Psoas muscle (tissue), 8 donors: ENCODE measurements around the gene MAP3K7CL. TPM values are rescaled to one million over a fixed set of nuclear protein-coding genes. Genes with fewer than 3 reads are reported as not detected.

Experiments used
- ATAC-seq, 4 donors: fragments of 200-7000 bp; cut with Tn5 transposase; one replicate each; pipeline ENCODE4 v1.9.1; 2020; ENCODE audit warnings: moderate library complexity in 3 of 4, mild to moderate bottlenecking in 2 of 4
- DNase-seq, 2 donors: peaks; one replicate each; pipeline ENCODE4 v3.0.0-alpha.2; 2020
- H3K27ac ChIP-seq: fragments of 200-600 bp; one replicate; pipeline ENCODE4 v1.8.0; 2022
- H3K27me3 ChIP-seq, 3 donors: fragments of 200-600 bp in 1 of 3; one replicate each; pipeline versions ENCODE4 v1.6.1 to v1.8.0; 2013 to 2022; ENCODE audit warnings: low read length in 2 of 3, mild to moderate bottlenecking in 2 of 3, moderate library complexity in 1 of 3; ENCODE audit not compliant: insufficient read depth in 3 of 3
- H3K36me3 ChIP-seq, 2 donors: fragments of 200-600 bp in 1 of 2; one replicate each; pipeline versions ENCODE4 v1.6.1 to v1.8.0; 2013 to 2022; ENCODE audit warnings: low read depth in 1 of 2, mild to moderate bottlenecking in 1 of 2, moderate library complexity in 1 of 2; ENCODE audit not compliant: insufficient read depth in 1 of 2
- H3K4me1 ChIP-seq: fragments of 200-600 bp; one replicate; pipeline ENCODE4 v1.8.0; 2022
- H3K4me3 ChIP-seq: fragments of 200-600 bp; one replicate; pipeline ENCODE4 v1.8.0; 2022; ENCODE audit warnings: mild to moderate bottlenecking
- H3K9me3 ChIP-seq: fragments of 200-600 bp; one replicate; pipeline ENCODE4 v1.8.0; 2022
- WGBS, 3 donors: extraction: QIAGEN DNeasy Blood & Tissue Kit; methylation state at CpG; one replicate each; pipeline versions ENCODE4 v1.1.6 to v1.1.7; 2013; 5-methylcytosine and 5-hydroxymethylcytosine counted together
- intact Hi-C, 2 donors: fragments of 100-400 bp; cut with DNase I; formaldehyde crosslinking; loops; one replicate each; pipeline versions ENCODE4 v1.11.0 to v1.14.2; 2022
- polyA plus RNA-seq, 3 donors: library from polyadenylated mRNA; stranded (reverse); fragments of 200-250 nt; gene quantifications; one replicate each; pipeline ENCODE4 v1.2.3, GENCODE V29; 2013
- total RNA-seq, 4 donors: library from RNA; stranded (reverse); fragmentation: NEBNext Ultra II Directional in 2 of 4; extraction: Animal tissue kit (Norgen Biotek cat#: 25700) in 2 of 4; gene quantifications; one replicate each; pipeline versions ENCODE4 v1.2.1 to v1.2.4, GENCODE V29; 2021 to 2023
- TF ChIP-seq, protein P1 (sequence below): fragments of 200-600 bp; IDR thresholded peaks from one replicate; pipeline ENCODE4 v1.8.0; 2022; ENCODE audit warnings: antibody characterized with exemption
- donor health status: healthy with polysubstance abuse.
- donor health status: DM: no; HTN: no; CAD: no; lungs with moderate emphysema.
- donor health status: Bipolar disorder and iron deficiency.
- donor health status: healthy.
- donor health status: DM: yes; HTN: yes; CAD: no.
- donor health status: DM: no; HTN: no; CAD: no.
- donor health status: DM: no; HTN: no; CAD: no.
- donor health status: DM: yes; HTN: yes; CAD: no.

MAP3K7CL gene
- total and polyA plus RNA-seq, 7 donors = 3.3 to 107 (median 15.5) TPM

GRCh38 chr21:29201186-29201585 lies 70.7 kb downstream of the MAP3K7CL start:
- TF ChIP-seq, protein P1, sequence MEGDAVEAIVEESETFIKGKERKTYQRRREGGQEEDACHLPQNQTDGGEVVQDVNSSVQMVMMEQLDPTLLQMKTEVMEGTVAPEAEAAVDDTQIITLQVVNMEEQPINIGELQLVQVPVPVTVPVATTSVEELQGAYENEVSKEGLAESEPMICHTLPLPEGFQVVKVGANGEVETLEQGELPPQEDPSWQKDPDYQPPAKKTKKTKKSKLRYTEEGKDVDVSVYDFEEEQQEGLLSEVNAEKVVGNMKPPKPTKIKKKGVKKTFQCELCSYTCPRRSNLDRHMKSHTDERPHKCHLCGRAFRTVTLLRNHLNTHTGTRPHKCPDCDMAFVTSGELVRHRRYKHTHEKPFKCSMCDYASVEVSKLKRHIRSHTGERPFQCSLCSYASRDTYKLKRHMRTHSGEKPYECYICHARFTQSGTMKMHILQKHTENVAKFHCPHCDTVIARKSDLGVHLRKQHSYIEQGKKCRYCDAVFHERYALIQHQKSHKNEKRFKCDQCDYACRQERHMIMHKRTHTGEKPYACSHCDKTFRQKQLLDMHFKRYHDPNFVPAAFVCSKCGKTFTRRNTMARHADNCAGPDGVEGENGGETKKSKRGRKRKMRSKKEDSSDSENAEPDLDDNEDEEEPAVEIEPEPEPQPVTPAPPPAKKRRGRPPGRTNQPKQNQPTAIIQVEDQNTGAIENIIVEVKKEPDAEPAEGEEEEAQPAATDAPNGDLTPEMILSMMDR = no peak
- DNase-seq = no peak
- Histone ChIP-seq H3K27ac (no peak overlapping the region), H3K4me1 (no peaks in the 10 kb centered on the region), H3K27me3 (no peaks in the 10 kb centered on the region), H3K36me3 (no peaks in the 10 kb centered on the region), H3K4me3 (no peak overlapping the region), H3K9me3 (peaks cover 10% of the 10 kb centered on the region)
- ATAC-seq = no peak
- intact Hi-C loops = no loop called here

- no peaks in the 10 kb centered on the region for H3K27me3 ChIP-seq
- TF ChIP-seq, protein P1 = no peak
- no peak overlapping the region for H3K4me3 ChIP-seq
- H3K4me1 ChIP-seq = peaks cover 3% of the 10 kb centered on the region
- 94 to 96% (median 95%) methylated on average over 5 of the region's 5 CpGs for WGBS, 3 donors
- no peak for DNase-seq
- no peaks in the 10 kb centered on the region for H3K36me3 ChIP-seq
- no peak for ATAC-seq
- intact Hi-C loops = no loop called here
- no peak overlapping the region for H3K27ac ChIP-seq
- peaks cover 10% of the 10 kb centered on the region for H3K9me3 ChIP-seq
Measured at GRCh38 chr21:29205009-29205408, 74.6 kb downstream of the MAP3K7CL start.

DNA sequence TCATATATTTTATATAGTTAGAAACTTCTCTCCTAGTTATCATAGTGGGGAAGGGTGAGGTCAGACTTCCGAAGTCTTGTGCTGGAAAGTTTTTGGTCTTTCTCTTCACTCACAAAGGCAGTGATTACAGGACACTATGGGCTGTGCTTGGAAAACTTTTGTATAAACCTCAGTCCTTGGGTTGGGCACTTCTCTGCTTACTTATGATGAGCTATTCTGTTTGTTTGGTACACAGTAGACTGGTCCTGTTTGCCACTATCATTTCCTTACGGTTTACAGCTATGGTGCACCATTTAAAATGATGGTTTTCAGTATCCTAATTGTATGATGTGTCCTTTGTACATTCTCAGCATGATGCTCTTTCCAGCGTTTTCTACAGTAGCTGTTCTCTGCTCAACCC lies 75.5 kb downstream of the MAP3K7CL start:
- TF ChIP-seq, protein P1 = no peak
- no peak overlapping the region for H3K4me3 ChIP-seq
- WGBS, 3 donors = 86 to 87% (median 86%) methylated on average over 3 of the region's 3 CpGs

GRCh38 chr21:29206445-29206844 lies 76.0 kb downstream of the MAP3K7CL start:
- Histone ChIP-seq H3K9me3 (peaks cover 6% of the 10 kb centered on the region), H3K36me3 (no peaks in the 10 kb centered on the region), H3K4me3 (no peak overlapping the region), H3K27ac (no peak overlapping the region), H3K27me3 (no peaks in the 10 kb centered on the region), H3K4me1 (peaks cover 3% of the 10 kb centered on the region)
- no peak for ATAC-seq
- no peak for DNase-seq
- TF ChIP-seq, protein P1 = no peak
- 81 to 85% (median 84%) methylated on average over 4 of the region's 4 CpGs for WGBS, 3 donors
- intact Hi-C loops = no loop called here

More for the DNA sequence above, 75.5 kb downstream of the MAP3K7CL start:
- Histone ChIP-seq H3K27me3 (no peaks in the 10 kb centered on the region), H3K36me3 (no peaks in the 10 kb centered on the region), H3K4me1 (peaks cover 3% of the 10 kb centered on the region), H3K27ac (no peak overlapping the region), H3K9me3 (peaks cover 6% of the 10 kb centered on the region)
- DNase-seq = no peak
- no peak for ATAC-seq
- intact Hi-C loops = no loop called here

DNA sequence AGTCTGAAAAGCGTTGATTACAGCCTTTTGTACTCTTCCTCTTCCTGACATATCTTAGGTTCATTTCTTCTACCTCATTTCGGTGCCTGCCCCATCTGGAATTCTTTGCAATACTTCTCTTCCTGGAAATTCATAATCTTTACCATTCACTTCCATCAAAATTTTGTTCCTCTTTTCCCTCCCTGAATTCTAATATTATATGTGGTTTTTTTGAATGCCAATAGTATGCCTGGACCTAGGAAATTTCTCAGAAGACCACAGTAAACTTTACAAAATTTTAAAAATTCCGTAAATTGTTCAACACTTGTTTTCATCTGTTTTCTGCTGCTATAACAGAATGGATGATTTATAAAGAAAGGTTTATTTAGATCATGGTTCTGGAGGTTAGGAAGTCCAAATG lies 76.8 kb downstream of the MAP3K7CL start:
- no peak for ATAC-seq
- WGBS, 3 donors = 89 to 93% (median 92%) methylated on average over 3 of the region's 3 CpGs

More for the DNA sequence above, 76.8 kb downstream of the MAP3K7CL start:
- Histone ChIP-seq H3K9me3 (no peaks in the 10 kb centered on the region), H3K4me1 (peaks cover 3% of the 10 kb centered on the region), H3K4me3 (no peak overlapping the region), H3K27me3 (no peaks in the 10 kb centered on the region), H3K27ac (no peak overlapping the region), H3K36me3 (no peaks in the 10 kb centered on the region)
- intact Hi-C loops = no loop called here
- DNase-seq = no peak
- TF ChIP-seq, protein P1 = no peak
